ENCODE data around the gene PDHX. TPM values are rescaled to one million over a fixed set of nuclear protein-coding genes. Genes with fewer than 3 reads are reported as not detected.

Gene PDHX
- total RNA-seq, 1 donor from 2014 or later: 39.1 TPM

GRCh38 chr11:34970033-34970432, 53.6 kb downstream of the PDHX start:
- ATAC-seq: no peak
- H3K27ac ChIP-seq: no peak overlapping the region
- DNase-seq: no peak
- peaks cover 51% of the 10 kb centered on the region for H3K36me3 ChIP-seq
- no peaks in the 10 kb centered on the region for H3K27me3 ChIP-seq (ENCODE audit: low read depth)
- H3K4me1 ChIP-seq: no peaks in the 10 kb centered on the region
- no peak for TF ChIP-seq CTCF (IDR thresholded peaks at IDR 0.05)
- intact Hi-C loops (cut with DNase I): no loop called here
- H3K4me3 ChIP-seq: no peak overlapping the region
- no peaks in the 10 kb centered on the region for H3K9me3 ChIP-seq

DNA sequence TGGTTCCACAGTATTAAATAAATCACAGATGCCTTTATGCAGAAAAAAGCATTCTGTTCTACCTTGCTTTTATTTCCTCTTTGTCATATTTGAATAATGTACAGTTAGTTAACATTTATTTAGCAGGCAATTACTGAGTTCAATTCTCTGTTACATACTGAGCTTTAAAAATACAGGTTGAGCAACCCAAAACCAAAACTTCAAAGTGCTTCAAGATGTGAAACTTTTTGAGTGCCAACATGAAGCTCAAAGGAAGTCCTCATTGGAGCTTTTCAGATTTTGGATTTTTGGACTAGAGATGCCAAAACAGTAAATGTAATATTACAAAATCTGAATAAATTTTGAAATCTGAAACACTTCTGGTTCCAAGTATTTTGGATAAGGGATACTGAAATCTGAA, 54.1 kb downstream of the PDHX start:
- intact Hi-C loops (cut with DNase I): no loop called here
- H3K4me1 ChIP-seq: no peaks in the 10 kb centered on the region
- H3K4me3 ChIP-seq: no peak overlapping the region
- TF ChIP-seq CTCF (IDR thresholded peaks at IDR 0.05): no peak
- no peaks in the 10 kb centered on the region for H3K9me3 ChIP-seq
- ATAC-seq: no peak
- no peak for DNase-seq
- peaks cover 47% of the 10 kb centered on the region for H3K36me3 ChIP-seq
- no peaks in the 10 kb centered on the region for H3K27me3 ChIP-seq (ENCODE audit: low read depth)
- no peak overlapping the region for H3K27ac ChIP-seq

GRCh38 chr11:34971928-34972327, 55.5 kb downstream of the PDHX start:
- Histone ChIP-seq H3K4me3 (no peak overlapping the region), H3K36me3 (peaks cover 41% of the 10 kb centered on the region), H3K9me3 (no peaks in the 10 kb centered on the region), H3K27me3 (ENCODE audit: low read depth) (no peaks in the 10 kb centered on the region), H3K4me1 (no peaks in the 10 kb centered on the region), H3K27ac (no peak overlapping the region)
- intact Hi-C loops (cut with DNase I): no loop called here
- TF ChIP-seq CTCF (IDR thresholded peaks at IDR 0.05): no peak
- DNase-seq (no peak), ATAC-seq (no peak)

DNA sequence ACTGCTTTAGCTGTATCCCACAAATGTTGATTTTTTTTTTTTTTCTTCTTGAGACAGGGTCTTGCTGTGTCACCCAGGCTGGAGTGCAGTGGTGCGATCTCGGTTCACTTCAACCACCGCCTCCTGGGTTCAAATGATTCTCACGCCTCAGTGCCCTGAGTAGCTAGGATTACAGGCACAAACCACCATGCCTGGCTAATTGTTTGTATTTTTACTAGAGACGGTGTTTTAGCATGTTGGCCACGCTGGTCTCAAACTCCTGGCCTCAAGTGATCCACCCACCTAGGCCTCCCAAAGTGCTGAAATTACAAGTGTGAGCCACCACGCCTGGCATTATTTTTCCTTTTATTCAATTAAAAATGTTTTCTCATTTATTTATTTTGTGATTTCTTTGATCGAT, 55.9 kb downstream of the PDHX start:
- intact Hi-C loops (cut with DNase I): no loop called here
- H3K36me3 ChIP-seq: peaks cover 37% of the 10 kb centered on the region
- H3K27ac ChIP-seq: no peak overlapping the region
- H3K27me3 ChIP-seq (ENCODE audit: low read depth): no peaks in the 10 kb centered on the region
- no peaks in the 10 kb centered on the region for H3K4me1 ChIP-seq
- no peaks in the 10 kb centered on the region for H3K9me3 ChIP-seq
- H3K4me3 ChIP-seq: no peak overlapping the region
- TF ChIP-seq CTCF (IDR thresholded peaks at IDR 0.05): no peak
- DNase-seq (no peak), ATAC-seq (no peak)

GRCh38 chr11:34972892-34973291, 56.5 kb downstream of the PDHX start:
- no peak overlapping the region for H3K27ac ChIP-seq
- no peaks in the 10 kb centered on the region for H3K27me3 ChIP-seq (ENCODE audit: low read depth)
- no peaks in the 10 kb centered on the region for H3K4me1 ChIP-seq
- H3K36me3 ChIP-seq: peaks cover 31% of the 10 kb centered on the region
- intact Hi-C loops (cut with DNase I): no loop called here
- no peaks in the 10 kb centered on the region for H3K9me3 ChIP-seq
- no peak for DNase-seq
- no peak overlapping the region for H3K4me3 ChIP-seq
- TF ChIP-seq CTCF (IDR thresholded peaks at IDR 0.05): no peak
- no peak for ATAC-seq

GRCh38 chr11:34975482-34975881, 59.1 kb downstream of the PDHX start:
- DNase-seq: no peak
- Histone ChIP-seq H3K4me1 (no peaks in the 10 kb centered on the region), H3K9me3 (no peaks in the 10 kb centered on the region), H3K27me3 (ENCODE audit: low read depth) (no peaks in the 10 kb centered on the region), H3K36me3 (peaks cover 32% of the 10 kb centered on the region), H3K27ac (no peak overlapping the region), H3K4me3 (no peak overlapping the region)
- intact Hi-C loops (cut with DNase I): no loop called here
- no peak for ATAC-seq
- TF ChIP-seq CTCF (IDR thresholded peaks at IDR 0.05): no peak

Data from lower lobe of right lung (tissue), 2 donors.